ENCODE results near the gene FEN1. TPM values are rescaled to one million over a fixed set of nuclear protein-coding genes. Genes with fewer than 3 reads are reported as not detected.
A peak's percentile ranks its signal among the peaks of the same experiment; 100 is the strongest.

Gene FEN1
- polyA plus RNA-seq, 1 of the 3 experiments (the other 2 are of a cell fraction) = 35.9 TPM

DNA sequence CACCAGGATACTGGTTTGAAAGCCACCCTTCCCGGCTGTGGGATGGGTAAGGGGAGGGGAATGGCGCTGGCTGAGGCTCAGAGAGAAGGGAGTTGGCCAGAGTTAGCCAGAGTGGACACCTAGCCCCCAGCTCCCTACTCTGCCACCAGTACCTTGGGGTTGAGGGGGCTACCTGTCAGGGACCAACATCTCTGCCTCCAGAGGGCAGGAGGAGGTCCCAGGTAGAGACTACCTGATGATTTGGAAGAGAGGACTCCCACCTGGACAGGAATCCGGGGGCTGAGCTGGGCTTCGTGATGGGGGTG, 36.6 kb upstream of the FEN1 start:
- ChIA-PET POLR2A (no interaction called here), CTCF (interaction anchor here (8.1 to 14.3 kb wide), 2 partner anchors 9 to 33 kb away, joined by 81 to 140 read pairs; partner anchors contain the start of genes FEN1 and TMEM258)
- Histone ChIP-seq H3K9me2 (no peaks in the 10 kb centered on the region), H2AFZ (ENCODE audit: low read depth) (no peak overlapping the region), H3K9ac (no peak overlapping the region), H3K9me3 (no peaks in the 10 kb centered on the region), H3K36me3 (replicated peaks in 1 of 2; ENCODE audit: control insufficient read depth in 1 of 2, insufficient read depth in 2 of 2, low read length in 1 of 2) (no peaks in the 10 kb centered on the region), H3K27ac (ENCODE audit: low read depth in 2 of 2, low read length in 1 of 2) (no peak overlapping the region; a peak in 1 of 4 replicates), H3F3A (replicated peaks; ENCODE audit: insufficient read depth) (no peaks in the 10 kb centered on the region), H3K4me2 (peak overlapping the region; percentile 39), H3K27me3 (ENCODE audit: insufficient read depth) (no peaks in the 10 kb centered on the region), H3K4me1 (ENCODE audit: control insufficient read depth in 1 of 2, insufficient read depth in 2 of 2, low read depth in 1 of 2, low read length in 1 of 2) (peaks cover 9 to 11% of the 10 kb centered on the region in 2 experiments; a peak in 2 of 4 replicates), H3K4me3 (ENCODE audit: low read depth in 2 of 2, low read length in 1 of 2) (no peak overlapping the region), H3K79me2 (ENCODE audit: insufficient read depth) (no peaks in the 10 kb centered on the region), H4K20me1 (ENCODE audit: insufficient read depth) (no peaks in the 10 kb centered on the region)
- no peak for DNase-seq
- WGBS (ENCODE audit: low lambda C conversion rate) = 88% methylated on average over 4 of the region's 4 CpGs
- TF ChIP-seq JUND (IDR thresholded peaks at IDR 0.05) = no peak
- TF ChIP-seq, protein P1, sequence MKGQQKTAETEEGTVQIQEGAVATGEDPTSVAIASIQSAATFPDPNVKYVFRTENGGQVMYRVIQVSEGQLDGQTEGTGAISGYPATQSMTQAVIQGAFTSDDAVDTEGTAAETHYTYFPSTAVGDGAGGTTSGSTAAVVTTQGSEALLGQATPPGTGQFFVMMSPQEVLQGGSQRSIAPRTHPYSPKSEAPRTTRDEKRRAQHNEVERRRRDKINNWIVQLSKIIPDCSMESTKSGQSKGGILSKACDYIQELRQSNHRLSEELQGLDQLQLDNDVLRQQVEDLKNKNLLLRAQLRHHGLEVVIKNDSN (IDR thresholded peaks at IDR 0.05; ENCODE audit: borderline replicate concordance, low read depth) = no peak

DNA sequence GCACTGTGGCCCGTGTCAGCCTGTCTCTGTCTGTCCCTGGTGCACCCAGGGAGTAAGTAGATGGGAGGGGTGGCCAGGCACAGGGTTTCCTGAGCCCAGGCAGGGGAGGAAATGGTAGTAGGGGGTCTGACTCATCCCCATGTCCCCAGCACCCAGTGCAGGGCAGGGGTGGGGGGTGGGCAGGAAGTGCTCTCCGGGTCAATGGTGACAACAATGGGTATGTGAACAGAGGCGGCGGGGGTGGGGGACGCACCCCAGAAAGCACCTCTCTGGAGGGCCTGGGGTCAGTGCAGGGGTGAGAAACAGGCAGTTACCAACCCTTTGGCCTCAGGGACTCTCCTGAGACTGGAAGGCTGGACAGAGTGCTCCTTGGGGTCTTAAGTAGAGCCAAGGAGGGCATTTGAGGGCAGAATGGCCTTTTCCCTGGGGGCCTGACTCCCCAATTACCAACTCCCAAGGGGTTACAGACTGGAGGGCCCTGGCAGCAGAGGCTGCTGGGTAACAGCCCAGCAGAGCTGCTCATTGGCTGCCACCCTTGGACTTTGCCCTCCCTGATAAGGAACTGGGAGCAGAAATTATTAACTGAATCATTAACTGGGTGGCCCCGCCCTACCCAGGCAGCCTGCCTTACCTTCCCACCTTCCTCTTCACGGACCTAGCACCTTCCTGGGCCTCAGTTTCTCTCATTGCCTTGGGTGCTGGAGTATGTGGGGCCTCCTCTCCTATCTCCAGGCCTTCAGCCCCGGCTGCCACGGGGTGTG, 36.1 kb upstream of the FEN1 start:
- Histone ChIP-seq H2AFZ (ENCODE audit: low read depth) (no peak overlapping the region), H3K4me2 (peak overlapping the region; percentile 39), H3K4me3 (ENCODE audit: low read depth in 2 of 2, low read length in 1 of 2) (no peak overlapping the region), H3K79me2 (ENCODE audit: insufficient read depth) (no peaks in the 10 kb centered on the region), H4K20me1 (ENCODE audit: insufficient read depth) (no peaks in the 10 kb centered on the region), H3K27me3 (ENCODE audit: insufficient read depth) (no peaks in the 10 kb centered on the region), H3K36me3 (replicated peaks in 1 of 2; ENCODE audit: control insufficient read depth in 1 of 2, insufficient read depth in 2 of 2, low read length in 1 of 2) (no peaks in the 10 kb centered on the region), H3K4me1 (ENCODE audit: control insufficient read depth in 1 of 2, insufficient read depth in 2 of 2, low read depth in 1 of 2, low read length in 1 of 2) (peaks cover 9 to 14% of the 10 kb centered on the region in 2 experiments; a peak in 2 of 4 replicates), H3K9me3 (no peaks in the 10 kb centered on the region), H3K27ac (ENCODE audit: low read depth in 2 of 2, low read length in 1 of 2) (no peak overlapping the region), H3F3A (replicated peaks; ENCODE audit: insufficient read depth) (no peaks in the 10 kb centered on the region), H3K9me2 (no peaks in the 10 kb centered on the region), H3K9ac (no peak overlapping the region)
- DNase-seq = no peak
- POLR2A ChIA-PET = no interaction called here
- CTCF ChIA-PET = interaction anchor here (8.1 to 14.3 kb wide), 2 partner anchors 9 to 33 kb away, joined by 81 to 140 read pairs; partner anchors contain the start of genes FEN1 and TMEM258
- no peak for TF ChIP-seq EZH2phosphoT487 (IDR thresholded peaks at IDR 0.05; ENCODE audit: borderline replicate concordance, low read depth)
- TF ChIP-seq FOSL2 (IDR thresholded peaks at IDR 0.05; ENCODE audit: borderline replicate concordance, low read depth) = peak; percentile 22; the same call in 1 of the 2 replicates
- WGBS (ENCODE audit: low lambda C conversion rate) = 71% methylated on average over 8 of the region's 9 CpGs

DNA sequence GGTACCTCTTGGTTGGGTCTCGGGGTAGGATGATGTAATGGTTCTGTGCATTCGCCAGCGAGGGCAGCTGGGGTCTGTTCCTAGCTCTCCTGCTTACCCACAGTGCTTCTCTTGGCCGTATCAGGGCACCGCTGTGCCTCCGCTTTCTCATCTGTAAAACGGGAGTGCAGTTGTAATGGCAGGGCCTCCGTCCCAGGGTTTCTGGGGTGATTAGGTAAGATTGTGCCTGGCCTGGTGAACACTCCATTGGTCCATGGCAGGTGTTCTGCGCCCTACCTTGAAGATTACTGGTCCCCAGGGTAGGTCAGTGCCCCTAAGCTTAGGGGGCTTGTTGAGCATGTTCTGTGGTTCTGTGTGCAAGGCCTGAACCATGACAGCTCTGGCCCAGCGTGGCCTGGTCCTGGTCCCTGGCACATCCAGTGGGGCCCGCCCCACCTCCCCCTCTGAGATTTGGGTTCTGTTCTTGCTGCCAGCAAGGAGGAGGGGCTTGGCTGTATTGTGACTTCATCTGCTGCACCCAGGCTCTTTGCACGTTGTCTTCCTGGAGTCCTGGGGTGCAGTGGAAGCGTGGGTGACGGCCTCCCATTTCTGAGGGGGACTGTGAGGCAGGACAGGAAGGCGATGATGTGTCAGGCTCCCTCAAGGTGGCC, 35.4 kb upstream of the FEN1 start:
- ChIA-PET CTCF (interaction anchor here (0.8 to 14.3 kb wide), 4 partner anchors 10 to 325 kb away, joined by 4 to 140 read pairs (median 43); partner anchors contain the start of genes FEN1 and TMEM258), POLR2A (interaction anchor here (1.1 kb wide), 1 partner anchor 34 kb away, joined by 3 read pairs; no protein-coding TSS in a partner anchor)
- Histone ChIP-seq H3K9me3 (no peaks in the 10 kb centered on the region), H3K4me3 (ENCODE audit: low read depth in 2 of 2, low read length in 1 of 2) (no peak overlapping the region), H3K4me1 (ENCODE audit: control insufficient read depth in 1 of 2, insufficient read depth in 2 of 2, low read depth in 1 of 2, low read length in 1 of 2) (peaks cover 9 to 11% of the 10 kb centered on the region in 2 experiments; a peak in 2 of 4 replicates), H2AFZ (ENCODE audit: low read depth) (no peak overlapping the region), H3F3A (replicated peaks; ENCODE audit: insufficient read depth) (no peaks in the 10 kb centered on the region), H3K36me3 (replicated peaks in 1 of 2; ENCODE audit: control insufficient read depth in 1 of 2, insufficient read depth in 2 of 2, low read length in 1 of 2) (no peaks in the 10 kb centered on the region), H3K9ac (no peak overlapping the region), H3K27ac (ENCODE audit: low read depth in 2 of 2, low read length in 1 of 2) (no peak overlapping the region), H4K20me1 (ENCODE audit: insufficient read depth) (no peaks in the 10 kb centered on the region), H3K4me2 (no peak overlapping the region), H3K79me2 (ENCODE audit: insufficient read depth) (no peaks in the 10 kb centered on the region), H3K27me3 (ENCODE audit: insufficient read depth) (no peaks in the 10 kb centered on the region), H3K9me2 (no peaks in the 10 kb centered on the region)
- DNase-seq = no peak
- WGBS (ENCODE audit: low lambda C conversion rate) = 90% methylated on average over 2 of the region's 15 CpGs
- TF ChIP-seq JUND (IDR thresholded peaks at IDR 0.05) (no peak), FOSL2 (IDR thresholded peaks at IDR 0.05; ENCODE audit: borderline replicate concordance, low read depth) (no peak), GABPA (IDR thresholded peaks at IDR 0.05; ENCODE audit: low read depth) (no peak), RAD21 (IDR thresholded peaks at IDR 0.05; ENCODE audit: low read length) (no peak), RCOR1 (IDR thresholded peaks at IDR 0.05; ENCODE audit: low read length) (no peak), ELF1 (IDR thresholded peaks at IDR 0.05) (no peak), TEAD4 (IDR thresholded peaks at IDR 0.05; ENCODE audit: borderline replicate concordance, insufficient read depth) (no peak), EP300 (IDR thresholded peaks at IDR 0.05; ENCODE audit: borderline replicate concordance in 1 of 2, low read depth in 1 of 2, low read length in 1 of 2) (no peak)
- TF ChIP-seq, protein P2, sequence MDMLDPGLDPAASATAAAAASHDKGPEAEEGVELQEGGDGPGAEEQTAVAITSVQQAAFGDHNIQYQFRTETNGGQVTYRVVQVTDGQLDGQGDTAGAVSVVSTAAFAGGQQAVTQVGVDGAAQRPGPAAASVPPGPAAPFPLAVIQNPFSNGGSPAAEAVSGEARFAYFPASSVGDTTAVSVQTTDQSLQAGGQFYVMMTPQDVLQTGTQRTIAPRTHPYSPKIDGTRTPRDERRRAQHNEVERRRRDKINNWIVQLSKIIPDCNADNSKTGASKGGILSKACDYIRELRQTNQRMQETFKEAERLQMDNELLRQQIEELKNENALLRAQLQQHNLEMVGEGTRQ (IDR thresholded peaks at IDR 0.05; ENCODE audit: borderline replicate concordance, low read depth, low read length) = no peak
- TF ChIP-seq, protein P3, sequence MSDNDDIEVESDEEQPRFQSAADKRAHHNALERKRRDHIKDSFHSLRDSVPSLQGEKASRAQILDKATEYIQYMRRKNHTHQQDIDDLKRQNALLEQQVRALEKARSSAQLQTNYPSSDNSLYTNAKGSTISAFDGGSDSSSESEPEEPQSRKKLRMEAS (IDR thresholded peaks at IDR 0.05; ENCODE audit: low read depth) = no peak
- TF ChIP-seq, protein P4, sequence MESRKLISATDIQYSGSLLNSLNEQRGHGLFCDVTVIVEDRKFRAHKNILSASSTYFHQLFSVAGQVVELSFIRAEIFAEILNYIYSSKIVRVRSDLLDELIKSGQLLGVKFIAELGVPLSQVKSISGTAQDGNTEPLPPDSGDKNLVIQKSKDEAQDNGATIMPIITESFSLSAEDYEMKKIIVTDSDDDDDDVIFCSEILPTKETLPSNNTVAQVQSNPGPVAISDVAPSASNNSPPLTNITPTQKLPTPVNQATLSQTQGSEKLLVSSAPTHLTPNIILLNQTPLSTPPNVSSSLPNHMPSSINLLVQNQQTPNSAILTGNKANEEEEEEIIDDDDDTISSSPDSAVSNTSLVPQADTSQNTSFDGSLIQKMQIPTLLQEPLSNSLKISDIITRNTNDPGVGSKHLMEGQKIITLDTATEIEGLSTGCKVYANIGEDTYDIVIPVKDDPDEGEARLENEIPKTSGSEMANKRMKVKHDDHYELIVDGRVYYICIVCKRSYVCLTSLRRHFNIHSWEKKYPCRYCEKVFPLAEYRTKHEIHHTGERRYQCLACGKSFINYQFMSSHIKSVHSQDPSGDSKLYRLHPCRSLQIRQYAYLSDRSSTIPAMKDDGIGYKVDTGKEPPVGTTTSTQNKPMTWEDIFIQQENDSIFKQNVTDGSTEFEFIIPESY (IDR thresholded peaks at IDR 0.05; ENCODE audit: borderline replicate concordance, low read depth) = no peak
- TF ChIP-seq, protein P5, sequence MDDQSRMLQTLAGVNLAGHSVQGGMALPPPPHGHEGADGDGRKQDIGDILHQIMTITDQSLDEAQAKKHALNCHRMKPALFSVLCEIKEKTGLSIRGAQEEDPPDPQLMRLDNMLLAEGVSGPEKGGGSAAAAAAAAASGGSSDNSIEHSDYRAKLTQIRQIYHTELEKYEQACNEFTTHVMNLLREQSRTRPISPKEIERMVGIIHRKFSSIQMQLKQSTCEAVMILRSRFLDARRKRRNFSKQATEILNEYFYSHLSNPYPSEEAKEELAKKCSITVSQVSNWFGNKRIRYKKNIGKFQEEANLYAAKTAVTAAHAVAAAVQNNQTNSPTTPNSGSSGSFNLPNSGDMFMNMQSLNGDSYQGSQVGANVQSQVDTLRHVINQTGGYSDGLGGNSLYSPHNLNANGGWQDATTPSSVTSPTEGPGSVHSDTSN (IDR thresholded peaks at IDR 0.05) = no peak
